Diencephalon (tissue), 1 donor: ENCODE results near the gene PLK2. TPM values are rescaled to one million over a fixed set of nuclear protein-coding genes. Genes with fewer than 3 reads are reported as not detected.

Source experiments
- total RNA-seq: library from RNA; depleted of rRNA; stranded (reverse); fragments of >200 nt; gene quantifications from one replicate; pipeline ENCODE4 v1.2.3, GENCODE V29; 2014

The PLK2 gene
- total RNA-seq: 418 TPM

DNA sequence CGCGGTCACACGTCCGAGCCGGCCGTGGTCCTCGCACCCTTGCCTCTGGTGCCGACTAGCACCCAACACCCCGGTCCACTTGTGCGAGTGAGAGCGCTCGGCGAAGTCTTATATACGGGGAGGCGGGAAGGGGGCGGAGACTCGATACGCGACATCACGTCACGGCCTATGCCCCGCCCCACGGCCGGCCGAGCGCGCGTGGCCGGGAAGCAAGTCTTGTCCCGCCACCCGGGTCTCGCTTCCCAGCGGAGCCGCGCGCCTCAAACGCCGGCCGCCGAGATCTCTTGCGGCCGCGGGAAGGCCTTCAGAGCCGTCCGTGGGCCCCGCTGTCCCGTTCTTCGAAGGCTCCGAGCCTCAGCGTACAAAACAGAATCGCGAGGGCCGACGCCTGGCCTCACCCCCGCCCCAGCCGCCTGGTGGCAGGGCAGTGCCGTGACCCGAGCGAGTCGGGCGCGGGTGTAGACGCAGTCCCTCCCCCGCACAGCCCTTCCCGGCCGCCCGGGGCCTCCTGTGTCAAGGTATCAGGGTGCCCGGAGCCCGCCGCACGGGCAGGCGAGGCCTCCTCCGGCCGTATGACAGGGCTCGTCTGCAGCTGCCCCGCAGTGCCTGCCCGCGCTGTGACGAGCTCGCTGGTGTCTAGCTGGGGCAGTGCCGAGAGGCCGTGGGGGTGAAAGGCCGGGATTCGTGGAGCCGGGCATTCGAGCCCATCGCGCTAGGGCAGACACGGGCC lies at the start of gene PLK2:
Gene PLK2, minus strand, starts transcription at position 85 of the 730 bp plus-strand sequence. CDS start 127 bp downstream, outside the sequence.

DNA sequence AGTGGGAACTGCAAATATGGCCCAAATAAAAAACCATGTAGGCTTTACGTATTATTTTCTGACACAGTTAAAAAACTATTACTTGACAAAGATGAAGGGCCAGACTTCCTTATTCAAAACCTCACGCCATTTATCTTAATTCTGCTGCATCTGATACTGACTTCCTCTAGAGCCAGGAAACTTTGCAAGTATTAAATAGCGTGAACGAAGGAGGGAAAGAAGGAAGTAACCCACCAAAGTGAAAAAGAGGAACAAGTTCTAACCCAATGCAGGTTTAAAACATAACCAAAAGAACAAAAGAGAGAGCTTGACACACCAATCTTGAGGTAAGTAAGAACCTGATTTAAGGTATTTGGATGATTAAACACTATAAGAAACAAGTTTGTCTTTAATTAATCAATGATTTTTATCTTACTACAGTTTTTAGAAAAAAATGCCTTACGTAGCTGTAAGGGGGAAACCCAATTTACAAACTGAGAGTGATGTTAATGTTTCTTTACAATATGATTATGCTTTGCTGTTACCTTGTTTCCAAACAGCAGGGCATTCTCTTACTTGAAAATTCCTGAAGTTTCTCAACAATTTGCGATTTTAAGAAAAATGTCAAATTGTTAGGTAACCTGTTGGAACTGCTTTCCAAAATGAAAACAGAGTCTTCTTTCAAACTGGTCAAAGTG lies 31.5 kb upstream of the PLK2 start, which contains the start of gene GAPT:
Gene GAPT, plus strand, starts transcription at position 220 of the 677 bp plus-strand sequence. CDS start 3,102 bp downstream, outside the sequence.

Other genes starting within 250 kb of the PLK2 start
- gene GAPT, start 31.3 kb upstream of the PLK2 start, total RNA-seq: 0.92 TPM
- gene RAB3C, start 123.0 kb upstream of the PLK2 start, total RNA-seq: 230 TPM